K562 (cell line): ENCODE measurements around the gene RAP2C. TPM values are rescaled to one million over a fixed set of nuclear protein-coding genes. Genes with fewer than 3 reads are reported as not detected.

ENCODE experiments used
- ATF7 ChIP-seq: fragments of 450-650 bp; IDR thresholded peaks from 2 replicates; pipeline ENCODE4 v1.7.1; 2014; ENCODE audit warnings: mild to moderate bottlenecking, moderate library complexity
- BRD4 ChIP-seq: fragments of 200-600 bp; sonication (generic); IDR thresholded peaks from 2 replicates; pipeline ENCODE4 v1.6.1; 2017; ENCODE audit warnings: inconsistent platforms
- BRF2 ChIP-seq: IDR thresholded peaks from 3 replicates; pipeline ENCODE4 v1.6.1; 2011; ENCODE audit warnings: borderline replicate concordance, mild to moderate bottlenecking; ENCODE audit not compliant: insufficient read length, insufficient read depth
- DNMT1 ChIP-seq: fragments of 450-650 bp; IDR thresholded peaks from 2 replicates; pipeline ENCODE4 v1.6.1; 2016; ENCODE audit warnings: antibody characterized with exemption, mild to moderate bottlenecking
- HMBOX1 ChIP-seq: sonication (generic); IDR thresholded peaks from 2 replicates; pipeline ENCODE4 v1.6.1; 2016
- HNRNPLL ChIP-seq: fragments of 200-400 bp; formaldehyde crosslinking; IDR thresholded peaks from 2 replicates; pipeline ENCODE4 v1.6.1; 2017; ENCODE audit warnings: low read length, low read depth, mild to moderate bottlenecking; ENCODE audit not compliant: poor library complexity, severe bottlenecking
- ID3 ChIP-seq, 2 experiments: fragments of 250-450 bp in 1 of 2; fragments of 450-650 bp in 1 of 2; sonication (Bioruptor Pico) in 1 of 2; IDR thresholded peaks; 2 replicates each; pipeline versions ENCODE4 v1.6.1 to v1.8.0; 2016 to 2021; ENCODE audit warnings: mild to moderate bottlenecking in 2 of 2, moderate library complexity in 2 of 2, missing compliant biosample characterization in 1 of 2, missing genetic modification characterization in 1 of 2
- LEF1 ChIP-seq: fragments of 450-650 bp; IDR thresholded peaks from 2 replicates; pipeline ENCODE4 v1.6.1; 2016; ENCODE audit warnings: mild to moderate bottlenecking
- MLLT1 ChIP-seq, 2 experiments: fragments of 450-650 bp; IDR thresholded peaks; 2 replicates each; pipeline ENCODE4 v1.6.1; 2016
- PBX2 ChIP-seq, 2 experiments: IDR thresholded peaks in 1 of 2; conservative IDR thresholded peaks in 1 of 2; 2 replicates each; pipeline ENCODE4 v1.6.1; 2016; ENCODE audit warnings: low read depth in 2 of 2, mild to moderate bottlenecking in 1 of 2, missing compliant biosample characterization in 1 of 2, missing genetic modification characterization in 1 of 2, moderate library complexity in 1 of 2
- POLR2G ChIP-seq: fragments of 200-400 bp; formaldehyde crosslinking; IDR thresholded peaks from 2 replicates; pipeline ENCODE4 v1.6.1; 2017; ENCODE audit warnings: low read depth, mild to moderate bottlenecking, antibody characterized with exemption, low read length, moderate library complexity
- PURB ChIP-seq: sonication (generic); formaldehyde crosslinking; IDR thresholded peaks from 2 replicates; pipeline ENCODE4 v1.9.0; 2021; ENCODE audit warnings: low read depth, mild to moderate bottlenecking, missing genetic modification reagents
- SIN3A ChIP-seq, 2 experiments: fragments of 150-350 bp in 1 of 2; IDR thresholded peaks; 2 replicates each; pipeline ENCODE4 v1.6.1; 2011 to 2016; ENCODE audit warnings: borderline replicate concordance in 2 of 2, low read depth in 2 of 2, low read length in 2 of 2, mild to moderate bottlenecking in 2 of 2, moderate library complexity in 2 of 2; ENCODE audit not compliant: control insufficient read depth in 1 of 2
- TAF7 ChIP-seq: fragments of 450-650 bp; IDR thresholded peaks from 2 replicates; pipeline ENCODE4 v1.6.1; 2016; ENCODE audit warnings: missing genetic modification characterization, missing compliant biosample characterization
- ZNF449 ChIP-seq: fragments of 250-450 bp; sonication (Bioruptor Pico); IDR thresholded peaks from 2 replicates; pipeline ENCODE4 v1.8.0; 2022; ENCODE audit warnings: moderate library complexity, mild to moderate bottlenecking, inconsistent platforms
- ZNF830 ChIP-seq: fragments of 250-450 bp; sonication (Bioruptor Pico); IDR thresholded peaks from 2 replicates; pipeline ENCODE4 v1.5.0; 2021; ENCODE audit warnings: mild to moderate bottlenecking
- polyA plus RNA-seq, 8 experiments: library from polyadenylated mRNA; depleted of rRNA in 4 of 8; stranded (reverse) in 5 of 8; unstranded in 3 of 8; fragments of >200 nt; fragmentation: Nextera tagmentation in 2 of 8; fragmentation: Illumina TruSeq in 1 of 8; extraction: Ambion mirVana in 2 of 8; extraction: Trizol in 1 of 8; gene quantifications; 2 replicates each; pipeline versions ENCODE4 v1.2.1 to v1.2.3, GENCODE V29; 2011 to 2014; ENCODE audit warnings: inconsistent platforms in 1 of 8, missing spikeins in 1 of 8
- total RNA-seq, 7 experiments: library from RNA; depleted of rRNA in 6 of 7; stranded (reverse); fragments of >200 nt in 6 of 7; fragmentation: Illumina TruSeq in 2 of 7; extraction: Trizol in 2 of 7; gene quantifications; 2 replicates each; pipeline versions ENCODE4 v1.2.1 to v1.2.3, GENCODE V29; 2011 to 2021; ENCODE audit warnings: low replicate concordance in 1 of 7

RAP2C gene
- total and polyA plus RNA-seq, 9 of the 15 experiments (the other 6 are each of a cell fraction or from before 2014, with no cell fraction given): 7.8 to 28.6 (median 18.6) TPM

- TF ChIP-seq BRD4 (peak; percentile 50; the same call in 1 of the 2 replicates), ID3 (CRISPR knock-in tag; IDR thresholded peaks at IDR 0.05) (no peak), ID3 (tag; IDR thresholded peaks at IDR 0.05) (no peak), BRF2 (no peak), ATF7 (peak; percentile 49; the same call in 1 of the 2 replicates), ZNF830 (no peak), SIN3A (IDR thresholded peaks at IDR 0.05; ENCODE audit: borderline replicate concordance in 2 of 2, control insufficient read depth in 1 of 2, low read depth in 2 of 2, low read length in 2 of 2) (0 out of 4 replicates have a peak, but pooled peaks of 1 of the 2 experiments have one; percentile 24), PBX2 (CRISPR knock-in tag; IDR thresholded peaks at IDR 0.05; ENCODE audit: low read depth) (no peak), PBX2 (tag; conservative IDR thresholded peaks at IDR 0.05; ENCODE audit: low read depth) (no peak), POLR2G (peak; percentile 77), LEF1 (0 out of 2 replicates have a peak, but pooled peaks have one; percentile 39), ZNF449 (CRISPR knock-in tag) (no peak), MLLT1 (IDR thresholded peaks at IDR 0.05) (peak in 1 of 2 experiments; percentile 65; a peak in 1 of 4 replicates), DNMT1 (no peak), PURB (CRISPR knock-in tag) (no peak), HMBOX1 (peak; percentile 67), TAF7 (tag) (peak; percentile 67; the same call in 1 of the 2 replicates), HNRNPLL (peak; percentile 35)
Measured at GRCh38 chrX:132217203-132218073, 1.8 kb downstream of the RAP2C start (continued).
